H1 (cell line): ENCODE results near the gene EPHB1. TPM values are rescaled to one million over a fixed set of nuclear protein-coding genes. Genes with fewer than 3 reads are reported as not detected.

ENCODE experiments used
- BACH1 ChIP-seq: IDR thresholded peaks from 2 replicates; pipeline ENCODE4 v1.6.1; 2012; ENCODE audit warnings: low read length, improper control_type of control experiment
- CREB1 ChIP-seq: IDR thresholded peaks from 2 replicates; pipeline ENCODE4 v1.6.1; 2012; ENCODE audit warnings: inconsistent platforms
- E2F6 ChIP-seq: IDR thresholded peaks from 2 replicates; pipeline ENCODE4 v1.6.1; 2012; ENCODE audit warnings: inconsistent platforms
- POLR2A ChIP-seq, 2 experiments: IDR thresholded peaks; 1 replicate in 1 of 2; 2 replicates in 1 of 2; pipeline ENCODE4 v1.6.1; 2011; ENCODE audit warnings: low read depth in 2 of 2, low read length in 2 of 2, mild to moderate bottlenecking in 2 of 2; ENCODE audit errors: control extremely low read depth in 1 of 2
- SIX5 ChIP-seq: IDR thresholded peaks from 2 replicates; pipeline ENCODE4 v1.6.1; 2011; ENCODE audit warnings: mild to moderate bottlenecking, low read depth, low read length
- TEAD4 ChIP-seq: IDR thresholded peaks from 2 replicates; pipeline ENCODE4 v1.6.1; 2012; ENCODE audit warnings: low read depth, low read length, inconsistent platforms, mixed read lengths
- polyA plus RNA-seq, 7 experiments: library from polyadenylated mRNA; depleted of rRNA in 3 of 7; stranded (reverse) in 5 of 7; unstranded in 2 of 7; fragments of >200 nt in 5 of 7; fragments of 200-250 nt in 2 of 7; gene quantifications; 1 replicate in 5 of 7; 2 replicates in 1 of 7; 4 replicates in 1 of 7; pipeline versions ENCODE4 v1.2.1 to v1.2.3, GENCODE V29; 2011 to 2013; ENCODE audit warnings: missing spikeins in 2 of 7, mixed read lengths in 2 of 7
- total RNA-seq: library from RNA; stranded (reverse); fragmentation: NEBNext Ultra II Directional; extraction: Animal tissue kit (Norgen Biotek cat#: 25700); gene quantifications from 2 replicates; pipeline ENCODE4 v1.2.1, GENCODE V29; 2021

EPHB1 gene
- total and polyA plus RNA-seq, 2 of the 8 experiments (the other 6 are each of a cell fraction or from before 2014, with no cell fraction given), result 3.5 to 5.9 TPM

- TF ChIP-seq E2F6, result no peak
- TF ChIP-seq SIX5, result no peak
- TF ChIP-seq CREB1, result no peak
- TF ChIP-seq BACH1, result no peak
- TF ChIP-seq POLR2A (IDR thresholded peaks at IDR 0.05; ENCODE audit: control extremely low read depth in 1 of 2, low read depth in 2 of 2, low read length in 2 of 2), result no peak
- TF ChIP-seq TEAD4, result no peak
These were observed 99.5 kb downstream of the EPHB1 start (continued) for GRCh38 chr3:134894533-134894932.
